ENCODE results near the gene CYSRT1.

The CYSRT1 gene

GRCh38 chr9:137213160-137214060 lies 11.6 kb upstream of the CYSRT1 start:
- DNase-seq = no peak

- DNase-seq = no peak
Measured at GRCh38 chr9:137214620-137215019, 10.4 kb upstream of the CYSRT1 start.

- DNase-seq = no peak
Measured at GRCh38 chr9:137215196-137215986, 9.6 kb upstream of the CYSRT1 start.

- no peak for DNase-seq
Measured at GRCh38 chr9:137216188-137216965, 8.6 kb upstream of the CYSRT1 start.

GRCh38 chr9:137217276-137218211 lies 7.4 kb upstream of the CYSRT1 start:
- no peak for DNase-seq

- DNase-seq = no peak
Measured at GRCh38 chr9:137218212-137218753, 6.7 kb upstream of the CYSRT1 start.

- no peak for DNase-seq
Measured at GRCh38 chr9:137218754-137219271, 6.2 kb upstream of the CYSRT1 start.

GRCh38 chr9:137219757-137220316 lies 5.1 kb upstream of the CYSRT1 start:
- no peak for DNase-seq

GRCh38 chr9:137220317-137221094 lies 4.5 kb upstream of the CYSRT1 start:
- DNase-seq = no peak

GRCh38 chr9:137221095-137221505 lies 3.9 kb upstream of the CYSRT1 start:
- DNase-seq = no peak

- DNase-seq = no peak
Measured at GRCh38 chr9:137221506-137222111, 3.4 kb upstream of the CYSRT1 start.

GRCh38 chr9:137222190-137223077 lies 2.5 kb upstream of the CYSRT1 start, which contains the start of gene RNF208:
TSS of gene RNF208 (minus strand) at chr9:137222240. CDS start at chr9:137221212, 1,028 bp downstream.
- DNase-seq = no peak

GRCh38 chr9:137223078-137223970 lies 1.6 kb upstream of the CYSRT1 start:
- peak; percentile 98 for DNase-seq

- no peak for DNase-seq
Measured at GRCh38 chr9:137225699-137226331, 841 bp downstream of the CYSRT1 start.

GRCh38 chr9:137226338-137227053 lies 1.5 kb downstream of the CYSRT1 start:
- DNase-seq = no peak

Measured in right hindlimb (tissue), 1 donor.